IMR-90 (cell line): ENCODE measurements around the gene ATP5F1D. TPM values are rescaled to one million over a fixed set of nuclear protein-coding genes. Genes with fewer than 3 reads are reported as not detected.

Experiments used
- ATAC-seq: fragments of 200-7000 bp; cut with Tn5 transposase; 2 replicates; pipeline ENCODE4 v1.9.1; 2020; ENCODE audit warnings: low read depth, mild to moderate bottlenecking, moderate library complexity
- BruUV-seq: library from RNA; stranded (reverse); fragments of 400-500 nt; replicated peaks from 2 replicates; lab custom pipeline; 2021; lab: Mats Ljungman, UMichigan
- CTCF ChIA-PET: fragments of 300-600 bp; formaldehyde crosslinking; extraction: SDS; loops from one replicate; lab custom pipeline; 2021; ENCODE audit warnings: antibody characterized with exemption; lab: Yijun Ruan, JAX
- POLR2A ChIA-PET: fragments of 300-600 bp; sonication (Branson Sonifier 250); formaldehyde crosslinking; loops from one replicate; lab custom pipeline; 2022; ENCODE audit warnings: antibody characterized with exemption; ENCODE audit not compliant: unreplicated experiment; lab: Charles Lee
- DNase-seq: peaks from one replicate; pipeline ENCODE4 v3.0.0; 2013
- H2AFZ ChIP-seq: replicated peaks from 2 replicates; pipeline ENCODE3; 2013; ENCODE audit warnings: low read length, mild to moderate bottlenecking; ENCODE audit not compliant: poor library complexity
- H2AK5ac ChIP-seq: 2 replicates; pipeline ENCODE4 v1.6.1; 2013; ENCODE audit warnings: low read depth, low read length, inconsistent platforms
- H2AK9ac ChIP-seq: replicated peaks from 2 replicates; pipeline ENCODE3; 2013; ENCODE audit warnings: mild to moderate bottlenecking, low read depth, low read length, moderate library complexity; ENCODE audit not compliant: poor library complexity
- H2BK120ac ChIP-seq: 2 replicates; pipeline ENCODE4 v1.6.1; 2013; ENCODE audit warnings: low read depth, low read length, inconsistent platforms
- H2BK15ac ChIP-seq: 3 replicates; pipeline ENCODE4 v1.6.1; 2013; ENCODE audit warnings: low read depth, low read length, inconsistent platforms
- H2BK20ac ChIP-seq: 2 replicates; pipeline ENCODE4 v1.6.1; 2013; ENCODE audit warnings: low read depth, mild to moderate bottlenecking, inconsistent platforms, low read length, moderate library complexity
- H2BK5ac ChIP-seq: 2 replicates; pipeline ENCODE4 v1.6.1; 2013; ENCODE audit warnings: mild to moderate bottlenecking, low read depth, low read length, inconsistent platforms; ENCODE audit not compliant: poor library complexity, severe bottlenecking
- H3K14ac ChIP-seq: replicated peaks from 2 replicates; pipeline ENCODE4 v1.6.1; 2013; ENCODE audit warnings: low read depth, low read length, inconsistent platforms
- H3K18ac ChIP-seq: 2 replicates; pipeline ENCODE4 v1.6.1; 2013; ENCODE audit warnings: low read depth, low read length, control low read depth
- H3K23ac ChIP-seq: 2 replicates; pipeline ENCODE4 v1.6.1; 2013; ENCODE audit warnings: low read depth, low read length, inconsistent platforms
- H3K27ac ChIP-seq: 2 replicates; pipeline ENCODE4 v1.5.1; 2013; ENCODE audit warnings: mild to moderate bottlenecking, control low read depth, low read length; ENCODE audit not compliant: insufficient read depth
- H3K27me3 ChIP-seq: 2 replicates; pipeline ENCODE4 v1.6.1; 2013; ENCODE audit warnings: low read length; ENCODE audit not compliant: control insufficient read depth, insufficient read depth
- H3K36me3 ChIP-seq: 2 replicates; pipeline ENCODE4 v1.6.1; 2013; ENCODE audit warnings: low read length, mixed read lengths; ENCODE audit not compliant: control insufficient read depth, insufficient read depth
- H3K4ac ChIP-seq: 2 replicates; pipeline ENCODE4 v1.6.1; 2013; ENCODE audit warnings: low read depth, low read length, inconsistent platforms
- H3K4me1 ChIP-seq: 2 replicates; pipeline ENCODE4 v1.6.1; 2013; ENCODE audit warnings: low read length, mixed read lengths; ENCODE audit not compliant: control insufficient read depth, insufficient read depth
- H3K4me2 ChIP-seq: 2 replicates; pipeline ENCODE4 v1.6.1; 2013; ENCODE audit warnings: low read depth, mild to moderate bottlenecking, control low read depth, low read length, moderate library complexity
- H3K4me3 ChIP-seq: 2 replicates; pipeline ENCODE4 v1.5.1; 2013; ENCODE audit warnings: low read depth, mild to moderate bottlenecking, control low read depth, low read length, moderate library complexity; ENCODE audit not compliant: insufficient read depth
- H3K56ac ChIP-seq: 2 replicates; pipeline ENCODE4 v1.6.1; 2013; ENCODE audit warnings: low read length, inconsistent platforms; ENCODE audit not compliant: insufficient read depth; ENCODE audit errors: extremely low read depth
- H3K79me1 ChIP-seq, 2 experiments: 2 replicates each; pipeline ENCODE4 v1.6.1; 2013; ENCODE audit warnings: low read length in 2 of 2, inconsistent platforms in 1 of 2, low read depth in 1 of 2
- H3K9ac ChIP-seq: 2 replicates; pipeline ENCODE4 v1.6.1; 2013; ENCODE audit warnings: low read depth, low read length, control low read depth
- H3K9me1 ChIP-seq: 2 replicates; pipeline ENCODE4 v1.6.1; 2013; ENCODE audit warnings: low read length, inconsistent platforms; ENCODE audit not compliant: insufficient read depth
- H3K9me3 ChIP-seq: 2 replicates; pipeline ENCODE4 v1.6.1; 2013; ENCODE audit warnings: low read length; ENCODE audit not compliant: control insufficient read depth, insufficient read depth
- H4K20me1 ChIP-seq: 2 replicates; pipeline ENCODE4 v1.6.1; 2013; ENCODE audit warnings: low read length, inconsistent platforms; ENCODE audit not compliant: insufficient read depth
- H4K5ac ChIP-seq: 2 replicates; pipeline ENCODE4 v1.6.1; 2013; ENCODE audit warnings: mild to moderate bottlenecking, low read depth, low read length, control low read depth
- H4K8ac ChIP-seq, 2 experiments: 2 replicates each; pipeline ENCODE4 v1.6.1; 2013; ENCODE audit warnings: low read depth in 2 of 2, low read length in 2 of 2, control low read depth in 1 of 2, inconsistent platforms in 1 of 2
- H4K91ac ChIP-seq: 2 replicates; pipeline ENCODE4 v1.6.1; 2013; ENCODE audit warnings: low read depth, low read length, inconsistent platforms; ENCODE audit not compliant: insufficient read depth
- BHLHE40 ChIP-seq: fragments of 150-350 bp; IDR thresholded peaks from 2 replicates; pipeline ENCODE4 v1.6.1; 2016; ENCODE audit warnings: mild to moderate bottlenecking, low read depth, low read length
- FOS ChIP-seq: fragments of 150-350 bp; IDR thresholded peaks from 2 replicates; pipeline ENCODE4 v1.6.1; 2016; ENCODE audit warnings: low read depth, low read length
- MAZ ChIP-seq: IDR thresholded peaks from 2 replicates; pipeline ENCODE4 v1.6.1; 2012; ENCODE audit warnings: low read depth, mild to moderate bottlenecking, low read length, improper control_type of control experiment, moderate library complexity, borderline replicate concordance
- NFE2L2 ChIP-seq: fragments of 150-350 bp; IDR thresholded peaks from 2 replicates; pipeline ENCODE4 v1.6.1; 2016; ENCODE audit warnings: low read depth, mild to moderate bottlenecking, low read length
- RAD21 ChIP-seq: IDR thresholded peaks from 2 replicates; pipeline ENCODE4 v1.6.1; 2012; ENCODE audit warnings: low read length, improper control_type of control experiment
- RCOR1 ChIP-seq: IDR thresholded peaks from 2 replicates; pipeline ENCODE4 v1.6.1; 2012; ENCODE audit warnings: mild to moderate bottlenecking, low read length, improper control_type of control experiment; ENCODE audit not compliant: insufficient replicate concordance
- WGBS, 2 experiments: methylation state at CpG; one replicate each; pipeline versions ENCODE4 v1.1.5 to v1.1.7; 2013; ENCODE audit warnings: missing lambda C conversion rate in 2 of 2; ENCODE audit not compliant: insufficient read length in 1 of 2; ENCODE audit errors: extremely low coverage in 2 of 2; 5-methylcytosine and 5-hydroxymethylcytosine counted together
- dilution Hi-C: fragments of 300-500 bp; cut with HindIII; formaldehyde crosslinking; loops from one replicate; pipeline ENCODE4 v1.14.3; 2018; ENCODE audit warnings: low sequenced_read_pairs; ENCODE audit not compliant: unreplicated experiment
- in situ Hi-C: fragments of 300-500 bp; cut with MboI; formaldehyde crosslinking; loops from 3 replicates; pipeline ENCODE4 v1.14.3; 2019; ENCODE audit warnings: low sequenced_read_pairs, inconsistent platforms, mixed read lengths
- intact Hi-C: fragments of 100-400 bp; cut with micrococcal nuclease; formaldehyde crosslinking; loops from 2 replicates; pipeline ENCODE4 v1.10.0; 2022
- polyA plus RNA-seq, 3 experiments: library from polyadenylated mRNA; depleted of rRNA; stranded (reverse); fragments of >200 nt; gene quantifications; 2 replicates each; pipeline ENCODE4 v1.2.3, GENCODE V29; 2012; ENCODE audit warnings: low replicate concordance in 1 of 3
- total RNA-seq: library from RNA; depleted of rRNA; stranded (reverse); fragments of >200 nt; gene quantifications from 2 replicates; pipeline ENCODE4 v1.2.3, GENCODE V29; 2012

Gene ATP5F1D
- total and polyA plus RNA-seq, 2 of the 4 experiments (the other 2 are of a cell fraction) = 7.3 to 140 TPM

- Histone ChIP-seq H4K5ac (no peak overlapping the region), H4K91ac (no peak overlapping the region; the same call in 1 of the 2 replicates), H3K36me3 (peaks cover 4% of the 10 kb centered on the region; the same call in 1 of the 2 replicates), H2AK5ac (peak overlapping the region; percentile 81), H4K8ac (no peak overlapping the region; a peak in 1 of 4 replicates), H3K79me1 (peaks cover 4 to 54% of the 10 kb centered on the region in 2 experiments; a peak in 2 of 4 replicates), H3K27ac (peak overlapping the region; percentile 35; the same call in 1 of the 2 replicates), H2AK9ac (peak overlapping the region; percentile 97), H2BK120ac (no peak overlapping the region), H2AFZ (peak overlapping the region; percentile 51), H3K18ac (no peak overlapping the region), H2BK20ac (no peak overlapping the region), H3K14ac (no peak overlapping the region), H3K9ac (no peak overlapping the region), H2BK15ac (no peak overlapping the region), H3K27me3 (no peaks in the 10 kb centered on the region), H3K9me3 (no peaks in the 10 kb centered on the region), H3K4me3 (no peak overlapping the region), H2BK5ac (no peak overlapping the region), H3K4ac (no peak overlapping the region), H4K20me1 (peaks cover 34% of the 10 kb centered on the region), H3K56ac (no peak overlapping the region; the same call in 1 of the 2 replicates), H3K4me1 (peaks cover 19% of the 10 kb centered on the region), H3K4me2 (no peak overlapping the region), H3K9me1 (no peaks in the 10 kb centered on the region), H3K23ac (no peak overlapping the region)
- ATAC-seq (no peak), DNase-seq (no peak)
- WGBS, 2 experiments = 94% methylated on average over 10 of the region's 26 CpGs; no CpG with 5 or more reads in 1 of the 2 experiments
- ChIA-PET POLR2A (interaction anchor here (4.2 kb wide), 1 partner anchor 24 kb away, joined by 62 read pairs; the partner anchor contains the start of gene CIRBP), CTCF (interaction anchor here (1.9 to 3.1 kb wide), 2 partner anchors 10 to 21 kb away, joined by 7 to 64 read pairs; no protein-coding TSS in a partner anchor)
- dilution Hi-C loops = no loop called here
- in situ Hi-C loops = no loop called here
- TF ChIP-seq BHLHE40 (no peak), FOS (no peak), RCOR1 (no peak), MAZ (no peak), RAD21 (no peak), NFE2L2 (no peak)
- BruUV-seq = no TSS peak
- intact Hi-C loops = no loop called here
Measured at GRCh38 chr19:1245494-1246264, 4.1 kb downstream of the ATP5F1D start.
